Body of pancreas (tissue), 4 donors: Measurements from ENCODE around the gene MAP2K5.

Source experiments
- POLR2A ChIP-seq, 3 donors: fragments of 450-650 bp; IDR thresholded peaks; one replicate each; pipeline ENCODE4 v1.6.1; 2016; ENCODE audit warnings: antibody characterized with exemption in 3 of 3, mild to moderate bottlenecking in 2 of 3
- TF ChIP-seq, protein P1 (sequence below), 7 experiments: fragments of 450-650 bp in 4 of 7; fragments of 200-600 bp in 3 of 7; sonication (generic) in 3 of 7; IDR thresholded peaks; one replicate each; pipeline ENCODE4 v1.5.1; 2016 to 2019; ENCODE audit warnings: antibody characterized with exemption in 7 of 7

DNA sequence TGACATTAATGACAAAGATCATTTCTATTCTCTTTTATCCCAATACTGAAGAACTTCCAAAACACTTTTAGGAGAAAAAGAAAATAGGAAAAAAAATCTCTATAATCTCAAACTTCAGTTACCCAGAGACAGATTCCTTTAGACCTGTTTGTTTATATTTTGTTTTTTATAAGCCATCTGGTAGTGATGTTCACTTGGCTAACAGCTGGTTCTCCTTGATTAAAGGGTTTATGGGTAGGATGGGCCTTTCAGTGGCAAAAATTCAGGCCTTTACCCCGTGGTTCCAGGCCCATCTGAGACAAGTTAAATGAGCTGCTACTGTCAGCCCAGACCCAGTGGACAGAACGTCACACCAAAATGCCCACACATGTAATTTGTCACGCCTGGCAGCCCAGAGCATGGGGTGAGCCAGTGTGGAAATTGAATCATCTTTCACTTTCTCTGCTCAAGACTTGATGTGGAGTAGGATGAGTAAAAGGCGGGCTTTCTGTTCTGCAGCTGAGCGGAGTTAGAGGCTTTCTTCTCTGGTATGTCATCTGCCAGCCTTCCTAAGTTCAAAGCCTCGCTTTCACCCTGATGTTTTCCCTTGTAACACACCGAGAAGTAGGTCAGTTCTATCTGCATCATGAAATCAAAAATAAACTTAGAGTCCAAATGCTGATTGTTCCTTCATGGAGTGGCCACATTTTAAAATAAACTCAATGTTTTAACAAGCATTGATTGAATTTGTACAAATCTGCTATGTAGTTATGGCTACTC is 220.3 kb downstream of the MAP2K5 start:
- no peak for TF ChIP-seq POLR2A (IDR thresholded peaks at IDR 0.05)
- TF ChIP-seq, protein P1, sequence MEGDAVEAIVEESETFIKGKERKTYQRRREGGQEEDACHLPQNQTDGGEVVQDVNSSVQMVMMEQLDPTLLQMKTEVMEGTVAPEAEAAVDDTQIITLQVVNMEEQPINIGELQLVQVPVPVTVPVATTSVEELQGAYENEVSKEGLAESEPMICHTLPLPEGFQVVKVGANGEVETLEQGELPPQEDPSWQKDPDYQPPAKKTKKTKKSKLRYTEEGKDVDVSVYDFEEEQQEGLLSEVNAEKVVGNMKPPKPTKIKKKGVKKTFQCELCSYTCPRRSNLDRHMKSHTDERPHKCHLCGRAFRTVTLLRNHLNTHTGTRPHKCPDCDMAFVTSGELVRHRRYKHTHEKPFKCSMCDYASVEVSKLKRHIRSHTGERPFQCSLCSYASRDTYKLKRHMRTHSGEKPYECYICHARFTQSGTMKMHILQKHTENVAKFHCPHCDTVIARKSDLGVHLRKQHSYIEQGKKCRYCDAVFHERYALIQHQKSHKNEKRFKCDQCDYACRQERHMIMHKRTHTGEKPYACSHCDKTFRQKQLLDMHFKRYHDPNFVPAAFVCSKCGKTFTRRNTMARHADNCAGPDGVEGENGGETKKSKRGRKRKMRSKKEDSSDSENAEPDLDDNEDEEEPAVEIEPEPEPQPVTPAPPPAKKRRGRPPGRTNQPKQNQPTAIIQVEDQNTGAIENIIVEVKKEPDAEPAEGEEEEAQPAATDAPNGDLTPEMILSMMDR (IDR thresholded peaks at IDR 0.05) = no peak
